ENCODE results near the gene INS. TPM values are rescaled to one million over a fixed set of nuclear protein-coding genes. Genes with fewer than 3 reads are reported as not detected.

Gene INS
- total and polyA plus RNA-seq, 10 of the 15 experiments (the other 5 are each of a cell fraction or from before 2014, with no cell fraction given), result not detected

GRCh38 chr11:2188745-2189144 lies 27.7 kb upstream of the INS start:
- CTCF ChIA-PET, result no interaction called here

More at GRCh38 chr11:2188745-2189144, 27.7 kb upstream of the INS start:
- no peak overlapping the region for H2AFZ ChIP-seq (ENCODE audit: control insufficient read depth, low read depth, low read length)
- H3K27ac ChIP-seq (ENCODE audit: control insufficient read depth, insufficient read depth), result no peak overlapping the region
- BruUV-seq (replicated peaks), result no TSS peak
- H3K79me2 ChIP-seq (ENCODE audit: control insufficient read depth, insufficient read depth, low read length), result no peaks in the 10 kb centered on the region
- ChIA-PET SMC1A (ENCODE audit: uncharacterized antibody, unreplicated experiment) (no interaction called here), RAD21 (ENCODE audit: unreplicated experiment) (no interaction called here), POLR2A (no interaction called here)
- TF ChIP-seq EED (IDR thresholded peaks at IDR 0.05; ENCODE audit: low read depth) (no peak), SUPT20H (IDR thresholded peaks at IDR 0.05; ENCODE audit: borderline replicate concordance, control insufficient read depth, low read depth, low read length) (no peak), JUND (IDR thresholded peaks at IDR 0.05; ENCODE audit: low read depth, low read length) (no peak), HCFC1 (IDR thresholded peaks at IDR 0.05; ENCODE audit: low read length) (no peak), PML (IDR thresholded peaks at IDR 0.05; ENCODE audit: low read length) (no peak), MYC (IDR thresholded peaks at IDR 0.05; ENCODE audit: insufficient read depth, insufficient read length, insufficient replicate concordance, low read length, severe bottlenecking) (no peak), SUZ12 (IDR thresholded peaks at IDR 0.05; ENCODE audit: unreplicated experiment) (no peak), CHD1 (IDR thresholded peaks at IDR 0.05; ENCODE audit: low read depth, low read length) (no peak), TBL1XR1 (IDR thresholded peaks at IDR 0.05; ENCODE audit: low read depth, low read length) (no peak), MEF2A (IDR thresholded peaks at IDR 0.05; ENCODE audit: insufficient read depth, low read depth, low read length) (no peak), TCF3 (IDR thresholded peaks at IDR 0.05; ENCODE audit: borderline replicate concordance, insufficient read depth, low read depth, low read length) (no peak), ZNF217 (IDR thresholded peaks at IDR 0.05) (no peak), HDGF (IDR thresholded peaks at IDR 0.05) (no peak), CREB1 (IDR thresholded peaks at IDR 0.05; ENCODE audit: low read depth) (no peak), FOS (IDR thresholded peaks at IDR 0.05; ENCODE audit: borderline replicate concordance, extremely low read depth, insufficient read length) (no peak), NFXL1 (IDR thresholded peaks at IDR 0.05; ENCODE audit: borderline replicate concordance) (no peak), NR2F1 (conservative IDR thresholded peaks at IDR 0.05) (no peak)
- TF ChIP-seq, protein P1, sequence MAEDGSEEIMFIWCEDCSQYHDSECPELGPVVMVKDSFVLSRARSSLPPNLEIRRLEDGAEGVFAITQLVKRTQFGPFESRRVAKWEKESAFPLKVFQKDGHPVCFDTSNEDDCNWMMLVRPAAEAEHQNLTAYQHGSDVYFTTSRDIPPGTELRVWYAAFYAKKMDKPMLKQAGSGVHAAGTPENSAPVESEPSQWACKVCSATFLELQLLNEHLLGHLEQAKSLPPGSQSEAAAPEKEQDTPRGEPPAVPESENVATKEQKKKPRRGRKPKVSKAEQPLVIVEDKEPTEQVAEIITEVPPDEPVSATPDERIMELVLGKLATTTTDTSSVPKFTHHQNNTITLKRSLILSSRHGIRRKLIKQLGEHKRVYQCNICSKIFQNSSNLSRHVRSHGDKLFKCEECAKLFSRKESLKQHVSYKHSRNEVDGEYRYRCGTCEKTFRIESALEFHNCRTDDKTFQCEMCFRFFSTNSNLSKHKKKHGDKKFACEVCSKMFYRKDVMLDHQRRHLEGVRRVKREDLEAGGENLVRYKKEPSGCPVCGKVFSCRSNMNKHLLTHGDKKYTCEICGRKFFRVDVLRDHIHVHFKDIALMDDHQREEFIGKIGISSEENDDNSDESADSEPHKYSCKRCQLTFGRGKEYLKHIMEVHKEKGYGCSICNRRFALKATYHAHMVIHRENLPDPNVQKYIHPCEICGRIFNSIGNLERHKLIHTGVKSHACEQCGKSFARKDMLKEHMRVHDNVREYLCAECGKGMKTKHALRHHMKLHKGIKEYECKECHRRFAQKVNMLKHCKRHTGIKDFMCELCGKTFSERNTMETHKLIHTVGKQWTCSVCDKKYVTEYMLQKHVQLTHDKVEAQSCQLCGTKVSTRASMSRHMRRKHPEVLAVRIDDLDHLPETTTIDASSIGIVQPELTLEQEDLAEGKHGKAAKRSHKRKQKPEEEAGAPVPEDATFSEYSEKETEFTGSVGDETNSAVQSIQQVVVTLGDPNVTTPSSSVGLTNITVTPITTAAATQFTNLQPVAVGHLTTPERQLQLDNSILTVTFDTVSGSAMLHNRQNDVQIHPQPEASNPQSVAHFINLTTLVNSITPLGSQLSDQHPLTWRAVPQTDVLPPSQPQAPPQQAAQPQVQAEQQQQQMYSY (CRISPR knock-in tag; IDR thresholded peaks at IDR 0.05), result no peak
- TF ChIP-seq, protein P2, sequence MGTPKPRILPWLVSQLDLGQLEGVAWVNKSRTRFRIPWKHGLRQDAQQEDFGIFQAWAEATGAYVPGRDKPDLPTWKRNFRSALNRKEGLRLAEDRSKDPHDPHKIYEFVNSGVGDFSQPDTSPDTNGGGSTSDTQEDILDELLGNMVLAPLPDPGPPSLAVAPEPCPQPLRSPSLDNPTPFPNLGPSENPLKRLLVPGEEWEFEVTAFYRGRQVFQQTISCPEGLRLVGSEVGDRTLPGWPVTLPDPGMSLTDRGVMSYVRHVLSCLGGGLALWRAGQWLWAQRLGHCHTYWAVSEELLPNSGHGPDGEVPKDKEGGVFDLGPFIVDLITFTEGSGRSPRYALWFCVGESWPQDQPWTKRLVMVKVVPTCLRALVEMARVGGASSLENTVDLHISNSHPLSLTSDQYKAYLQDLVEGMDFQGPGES (IDR thresholded peaks at IDR 0.05), result no peak
- TF ChIP-seq, protein P3, sequence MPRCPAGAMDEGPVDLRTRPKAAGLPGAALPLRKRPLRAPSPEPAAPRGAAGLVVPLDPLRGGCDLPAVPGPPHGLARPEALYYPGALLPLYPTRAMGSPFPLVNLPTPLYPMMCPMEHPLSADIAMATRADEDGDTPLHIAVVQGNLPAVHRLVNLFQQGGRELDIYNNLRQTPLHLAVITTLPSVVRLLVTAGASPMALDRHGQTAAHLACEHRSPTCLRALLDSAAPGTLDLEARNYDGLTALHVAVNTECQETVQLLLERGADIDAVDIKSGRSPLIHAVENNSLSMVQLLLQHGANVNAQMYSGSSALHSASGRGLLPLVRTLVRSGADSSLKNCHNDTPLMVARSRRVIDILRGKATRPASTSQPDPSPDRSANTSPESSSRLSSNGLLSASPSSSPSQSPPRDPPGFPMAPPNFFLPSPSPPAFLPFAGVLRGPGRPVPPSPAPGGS (IDR thresholded peaks at IDR 0.05; ENCODE audit: borderline replicate concordance, insufficient read depth, low read depth, low read length, poor library complexity, severe bottlenecking), result no peak
- no peak overlapping the region for H3K4me3 ChIP-seq
- in situ Hi-C loops (cut with MboI) (no loop called here), intact Hi-C loops (cut with micrococcal nuclease; ENCODE audit: unreplicated experiment) (no loop called here)
- no peaks in the 10 kb centered on the region for H3K9me3 ChIP-seq (replicated peaks; ENCODE audit: control insufficient read depth, insufficient read depth, low read length)
- FAIRE-seq (no peak), ATAC-seq (no peak), DNase-seq (ENCODE audit: low read depth, low spot score) (no peak)
- H3K9ac ChIP-seq (ENCODE audit: control insufficient read depth, insufficient read depth, low read length), result no peak overlapping the region
- 75% methylated on average over 18 of the region's 19 CpGs for WGBS (ENCODE audit: insufficient coverage, insufficient replicate concordance, low lambda C conversion rate, missing lambda C conversion rate)
- H3K36me3 ChIP-seq (ENCODE audit: control insufficient read depth in 2 of 2, insufficient read depth in 2 of 2, low read length in 1 of 2), result no peaks in the 10 kb centered on the region
- H4K20me1 ChIP-seq (ENCODE audit: control insufficient read depth, insufficient read depth), result no peaks in the 10 kb centered on the region
- no peaks in the 10 kb centered on the region for H3K4me1 ChIP-seq (ENCODE audit: control insufficient read depth, insufficient read depth, low read length)
- no peak overlapping the region for H3K4me2 ChIP-seq (ENCODE audit: control insufficient read depth, insufficient read depth)
- no peaks in the 10 kb centered on the region for H3K27me3 ChIP-seq (replicated peaks in 1 of 2; ENCODE audit: control insufficient read depth in 2 of 2, insufficient read depth in 2 of 2, low read length in 1 of 2)
